PC-3 (cell line): Measurements from ENCODE around the gene NFYC.

Source experiments
- EZH2 ChIP-seq: fragments of 300-600 bp; sonication (generic); IDR thresholded peaks from one replicate; pipeline ENCODE4 v1.6.1; 2017; ENCODE audit warnings: antibody characterized with exemption, mild to moderate bottlenecking, low read length; ENCODE audit not compliant: unreplicated experiment
- EZH2phosphoT487 ChIP-seq: fragments of 300-600 bp; sonication (generic); IDR thresholded peaks from 2 replicates; pipeline ENCODE4 v1.6.1; 2018; ENCODE audit warnings: mild to moderate bottlenecking, antibody characterized with exemption, low read length, borderline replicate concordance
- TF ChIP-seq, protein P1 (sequence below): fragments of 300-600 bp; sonication (generic); conservative IDR thresholded peaks from 2 replicates; pipeline ENCODE4 v1.5.1; 2017; ENCODE audit warnings: antibody characterized with exemption, low read depth, mild to moderate bottlenecking, low read length

DNA sequence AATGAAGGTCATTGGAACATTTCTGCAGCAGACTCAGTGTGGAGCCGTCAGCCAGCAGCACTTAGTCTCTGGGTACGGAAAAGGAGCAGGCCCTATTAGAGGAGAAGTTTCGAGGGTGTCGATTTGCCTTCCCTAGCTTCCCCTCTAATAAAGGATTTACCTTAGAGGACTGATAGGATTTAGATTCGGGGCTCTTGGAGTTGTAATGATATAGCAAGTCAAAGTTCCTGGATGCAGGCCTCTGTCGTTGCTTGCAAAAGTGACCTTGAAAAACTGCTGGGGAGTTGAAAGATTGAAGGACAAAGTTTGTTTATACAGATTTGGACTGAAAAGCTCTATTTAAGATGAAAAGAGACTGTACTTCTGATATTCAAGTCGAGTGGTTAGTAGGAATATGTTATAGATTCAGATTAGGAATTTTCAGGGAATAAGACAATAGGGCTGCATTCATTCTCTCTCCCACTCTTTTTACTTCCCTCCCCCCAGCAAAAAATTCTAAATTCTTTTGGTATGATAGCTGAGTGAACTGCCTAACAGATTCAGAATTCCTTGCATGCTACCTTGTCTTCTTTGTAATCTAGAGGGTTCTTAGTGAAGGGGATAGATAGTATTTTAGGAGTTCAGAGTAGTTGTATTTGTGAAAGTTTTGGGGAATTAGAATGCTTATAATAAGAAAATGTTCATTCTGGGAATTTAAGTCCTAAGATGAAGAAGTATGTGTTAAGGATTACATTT, 19.2 kb downstream of the NFYC start:
- TF ChIP-seq, protein P1, sequence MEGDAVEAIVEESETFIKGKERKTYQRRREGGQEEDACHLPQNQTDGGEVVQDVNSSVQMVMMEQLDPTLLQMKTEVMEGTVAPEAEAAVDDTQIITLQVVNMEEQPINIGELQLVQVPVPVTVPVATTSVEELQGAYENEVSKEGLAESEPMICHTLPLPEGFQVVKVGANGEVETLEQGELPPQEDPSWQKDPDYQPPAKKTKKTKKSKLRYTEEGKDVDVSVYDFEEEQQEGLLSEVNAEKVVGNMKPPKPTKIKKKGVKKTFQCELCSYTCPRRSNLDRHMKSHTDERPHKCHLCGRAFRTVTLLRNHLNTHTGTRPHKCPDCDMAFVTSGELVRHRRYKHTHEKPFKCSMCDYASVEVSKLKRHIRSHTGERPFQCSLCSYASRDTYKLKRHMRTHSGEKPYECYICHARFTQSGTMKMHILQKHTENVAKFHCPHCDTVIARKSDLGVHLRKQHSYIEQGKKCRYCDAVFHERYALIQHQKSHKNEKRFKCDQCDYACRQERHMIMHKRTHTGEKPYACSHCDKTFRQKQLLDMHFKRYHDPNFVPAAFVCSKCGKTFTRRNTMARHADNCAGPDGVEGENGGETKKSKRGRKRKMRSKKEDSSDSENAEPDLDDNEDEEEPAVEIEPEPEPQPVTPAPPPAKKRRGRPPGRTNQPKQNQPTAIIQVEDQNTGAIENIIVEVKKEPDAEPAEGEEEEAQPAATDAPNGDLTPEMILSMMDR: no peak
- TF ChIP-seq EZH2: no peak
- TF ChIP-seq EZH2phosphoT487: no peak
